ENCODE measurements around the gene VAV3.

The VAV3 gene

DNA sequence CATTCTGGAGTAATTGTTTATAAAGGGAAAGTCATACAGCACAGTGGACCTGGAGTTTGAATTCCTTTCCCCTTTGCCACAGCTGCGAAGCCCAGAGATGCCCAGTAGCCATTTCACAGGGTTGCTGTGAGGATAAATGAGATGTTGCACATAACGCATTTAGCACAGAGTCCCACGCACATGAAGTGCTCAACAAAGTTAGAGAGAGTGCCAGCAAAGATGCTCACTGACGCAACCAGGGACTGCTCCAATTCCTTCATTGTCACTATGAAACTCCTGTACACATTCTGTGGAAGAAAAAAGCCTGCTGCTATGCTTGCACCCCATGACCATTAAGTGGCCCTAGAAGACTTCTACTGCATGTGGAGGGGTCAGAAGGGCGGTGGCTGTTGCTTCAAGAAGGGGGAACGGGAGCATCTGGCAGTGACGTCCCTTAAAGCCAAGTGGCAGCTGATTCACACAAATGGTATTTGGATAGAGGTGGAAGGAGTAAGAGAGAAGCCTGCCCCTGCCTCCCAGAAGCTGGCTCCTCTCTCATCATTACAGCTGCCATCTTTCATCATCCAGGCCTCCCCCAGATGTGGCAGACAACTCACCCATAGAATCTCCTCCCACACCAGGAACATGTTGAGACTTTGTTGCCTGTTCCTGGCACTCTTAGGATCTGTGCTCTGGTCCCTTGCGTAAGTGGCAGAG lies 26.5 kb upstream of the VAV3 start:
- TF ChIP-seq, protein P1, sequence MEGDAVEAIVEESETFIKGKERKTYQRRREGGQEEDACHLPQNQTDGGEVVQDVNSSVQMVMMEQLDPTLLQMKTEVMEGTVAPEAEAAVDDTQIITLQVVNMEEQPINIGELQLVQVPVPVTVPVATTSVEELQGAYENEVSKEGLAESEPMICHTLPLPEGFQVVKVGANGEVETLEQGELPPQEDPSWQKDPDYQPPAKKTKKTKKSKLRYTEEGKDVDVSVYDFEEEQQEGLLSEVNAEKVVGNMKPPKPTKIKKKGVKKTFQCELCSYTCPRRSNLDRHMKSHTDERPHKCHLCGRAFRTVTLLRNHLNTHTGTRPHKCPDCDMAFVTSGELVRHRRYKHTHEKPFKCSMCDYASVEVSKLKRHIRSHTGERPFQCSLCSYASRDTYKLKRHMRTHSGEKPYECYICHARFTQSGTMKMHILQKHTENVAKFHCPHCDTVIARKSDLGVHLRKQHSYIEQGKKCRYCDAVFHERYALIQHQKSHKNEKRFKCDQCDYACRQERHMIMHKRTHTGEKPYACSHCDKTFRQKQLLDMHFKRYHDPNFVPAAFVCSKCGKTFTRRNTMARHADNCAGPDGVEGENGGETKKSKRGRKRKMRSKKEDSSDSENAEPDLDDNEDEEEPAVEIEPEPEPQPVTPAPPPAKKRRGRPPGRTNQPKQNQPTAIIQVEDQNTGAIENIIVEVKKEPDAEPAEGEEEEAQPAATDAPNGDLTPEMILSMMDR (IDR thresholded peaks at IDR 0.05; ENCODE audit: low read length, missing control alignments), result no peak
- H3K4me3 ChIP-seq (replicated peaks; ENCODE audit: low read depth, low read length), result no peak overlapping the region
- DNase-seq (ENCODE audit: low read depth), result peak; percentile 82

DNA sequence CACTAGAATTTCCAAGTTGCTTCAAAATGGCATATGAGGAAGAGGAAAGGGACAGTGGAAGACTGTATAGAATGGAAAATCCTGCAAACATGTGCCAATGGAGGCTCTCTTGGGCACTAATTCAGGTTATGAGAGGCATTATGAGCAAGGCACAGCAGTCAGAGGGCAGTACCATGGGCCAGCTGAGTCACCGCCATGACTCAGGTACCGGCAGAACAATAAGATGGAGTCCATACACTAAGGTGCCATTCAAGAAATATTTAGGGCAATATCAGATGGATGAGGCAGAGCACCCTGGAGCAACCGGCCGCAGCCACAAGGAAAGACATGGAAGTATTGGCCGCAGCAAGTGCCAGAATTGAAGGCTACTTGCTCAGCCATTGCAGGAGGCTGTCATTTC lies 25.6 kb upstream of the VAV3 start:
- H3K4me3 ChIP-seq (replicated peaks; ENCODE audit: low read depth, low read length), result no peak overlapping the region
- TF ChIP-seq, protein P1 (IDR thresholded peaks at IDR 0.05; ENCODE audit: low read length, missing control alignments), result no peak
- DNase-seq (ENCODE audit: low read depth), result no peak

DNA sequence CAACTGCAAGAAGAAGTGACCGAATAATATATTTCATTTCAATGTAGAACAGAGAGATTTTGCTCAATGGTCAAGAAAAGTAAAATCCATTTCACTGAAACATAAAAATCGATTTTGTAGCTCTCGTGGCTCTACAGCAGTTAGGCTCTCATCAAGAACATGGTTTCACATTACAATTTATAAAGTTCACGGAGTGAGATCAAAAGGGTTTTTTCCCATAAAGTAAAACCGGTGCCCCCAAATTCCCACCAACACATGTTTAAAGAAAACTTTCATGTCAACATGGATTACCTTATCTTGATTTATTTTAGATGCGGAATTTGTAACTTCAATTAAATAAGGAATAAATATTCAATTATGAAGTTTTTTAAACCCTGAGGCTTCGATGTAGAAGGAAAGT lies 16.3 kb upstream of the VAV3 start:
- TF ChIP-seq, protein P1 (IDR thresholded peaks at IDR 0.05; ENCODE audit: low read length, missing control alignments), result no peak
- no peak overlapping the region for H3K4me3 ChIP-seq (replicated peaks; ENCODE audit: low read depth, low read length)
- no peak for DNase-seq (ENCODE audit: low read depth)

DNA sequence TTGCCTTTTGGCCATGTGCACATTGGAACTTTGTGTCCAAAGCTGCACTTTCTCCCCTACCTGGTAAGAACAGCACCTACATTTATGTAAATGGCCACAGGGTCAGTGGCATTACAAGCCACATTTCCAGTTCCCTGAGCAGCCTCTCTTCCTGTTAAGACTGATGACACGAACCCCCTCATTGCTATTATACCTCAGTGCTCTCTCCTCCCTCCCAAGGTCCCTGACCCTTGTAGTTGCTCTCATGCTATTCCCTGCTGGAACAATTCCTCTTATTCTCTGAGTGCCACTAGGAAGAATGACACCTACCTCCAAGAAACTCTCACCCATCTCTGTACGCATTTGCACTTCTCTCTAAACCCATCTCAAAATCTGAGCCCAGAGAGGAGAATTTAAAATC lies 14.9 kb upstream of the VAV3 start:
- TF ChIP-seq, protein P1 (IDR thresholded peaks at IDR 0.05; ENCODE audit: low read length, missing control alignments), result no peak
- no peak for DNase-seq (ENCODE audit: low read depth)
- no peak overlapping the region for H3K4me3 ChIP-seq (replicated peaks; ENCODE audit: low read depth, low read length)

DNA sequence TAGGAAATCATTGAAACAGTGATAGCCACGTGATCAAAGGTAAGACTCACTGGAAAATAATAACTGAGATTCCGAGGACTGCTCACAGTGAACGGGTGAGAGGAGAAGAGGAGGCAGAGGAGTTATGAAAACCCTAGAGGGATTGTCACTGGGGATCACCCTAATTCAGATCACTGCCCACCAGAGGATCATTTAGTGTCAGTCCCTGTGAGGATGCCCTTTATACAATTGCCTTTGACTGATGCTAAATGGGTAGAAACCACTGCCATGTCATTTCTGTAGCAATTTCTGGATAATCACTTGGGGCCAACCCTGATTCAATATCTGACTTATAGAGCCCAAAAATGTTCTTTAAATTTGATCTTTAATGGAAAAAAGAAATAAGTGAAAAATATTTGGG lies 14.1 kb upstream of the VAV3 start:
- no peak overlapping the region for H3K4me3 ChIP-seq (replicated peaks; ENCODE audit: low read depth, low read length)
- TF ChIP-seq, protein P1 (IDR thresholded peaks at IDR 0.05; ENCODE audit: low read length, missing control alignments), result no peak
- no peak for DNase-seq (ENCODE audit: low read depth)

DNA sequence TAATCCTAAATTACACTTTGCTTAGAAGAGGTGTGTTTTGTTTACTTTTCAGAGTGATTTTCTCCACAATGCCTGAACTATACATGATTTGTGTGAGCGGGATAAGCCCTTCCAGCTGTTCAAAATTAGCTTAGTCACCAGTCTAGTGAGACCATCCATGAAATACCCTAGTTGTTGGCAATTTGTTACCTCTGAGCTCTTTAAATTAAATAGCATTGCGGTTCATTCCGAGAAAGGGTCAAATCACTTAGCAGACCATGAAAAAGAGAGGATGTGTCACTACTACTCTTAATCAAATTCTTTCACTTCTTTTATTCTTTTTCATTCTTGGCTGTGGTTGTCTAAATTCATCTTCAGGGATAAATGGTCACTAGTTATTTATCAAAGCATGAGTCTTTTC lies 11.9 kb upstream of the VAV3 start:
- TF ChIP-seq, protein P1 (IDR thresholded peaks at IDR 0.05; ENCODE audit: low read length, missing control alignments), result no peak
- no peak for DNase-seq (ENCODE audit: low read depth)
- H3K4me3 ChIP-seq (replicated peaks; ENCODE audit: low read depth, low read length), result no peak overlapping the region

DNA sequence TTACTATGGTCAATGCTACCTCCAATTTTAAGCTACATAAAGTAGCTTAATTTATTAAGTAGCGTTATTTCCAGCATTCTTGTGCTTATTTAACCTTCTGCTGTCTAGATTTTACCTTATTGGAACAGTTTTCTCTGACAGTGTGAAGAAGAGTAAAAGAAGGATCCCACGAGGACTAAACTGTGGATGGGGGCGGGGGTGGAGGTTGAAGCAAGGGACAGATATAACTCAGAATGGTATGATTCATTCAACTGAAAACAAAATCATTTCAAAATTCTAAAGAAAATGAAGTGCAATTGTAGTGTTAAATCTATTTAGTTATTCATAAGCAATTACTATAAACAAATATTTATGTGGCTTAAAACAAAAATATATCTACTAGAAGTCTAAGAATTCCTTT lies 11.5 kb upstream of the VAV3 start:
- H3K4me3 ChIP-seq (replicated peaks; ENCODE audit: low read depth, low read length), result no peak overlapping the region
- TF ChIP-seq, protein P1 (IDR thresholded peaks at IDR 0.05; ENCODE audit: low read length, missing control alignments), result no peak
- no peak for DNase-seq (ENCODE audit: low read depth)
